ENCODE measurements around the gene WWTR1.

DNA sequence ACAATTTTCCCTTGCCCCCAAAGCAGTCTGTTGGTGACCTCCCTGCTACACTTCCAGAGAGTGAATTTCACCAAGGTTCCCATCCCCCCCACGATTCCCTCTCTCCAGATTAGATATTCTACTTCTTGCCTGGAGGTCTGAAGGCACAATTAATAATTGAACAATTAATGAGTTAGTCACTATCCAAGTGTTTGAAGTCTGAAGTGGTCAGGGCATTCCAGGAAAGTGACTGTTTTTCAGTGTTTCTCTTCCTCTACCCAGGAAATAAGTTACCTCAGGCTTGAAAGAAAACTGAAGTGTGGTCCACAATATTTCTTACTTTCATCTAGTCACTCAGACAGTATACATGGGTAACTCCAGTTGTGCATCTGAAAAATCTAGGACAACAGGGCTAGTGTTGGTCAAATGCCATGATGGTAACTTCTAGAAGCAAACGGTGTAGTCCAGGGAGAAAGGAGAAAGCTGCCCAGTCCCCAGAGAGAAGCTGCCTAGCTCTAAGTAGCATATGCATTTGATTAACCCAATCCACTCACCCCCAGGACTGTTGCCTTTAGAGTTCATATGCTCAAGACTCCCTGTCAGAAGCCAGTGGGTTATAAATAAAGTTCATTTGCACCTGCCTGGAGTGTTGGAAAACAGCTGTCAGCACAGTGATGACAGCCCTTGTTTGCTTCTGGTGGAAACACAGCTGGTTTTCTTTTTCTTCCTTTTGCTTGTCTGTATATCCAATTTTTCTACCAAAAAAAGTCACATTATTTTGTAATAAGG, 185.6 kb downstream of the WWTR1 start:
- TF ChIP-seq, protein P1, sequence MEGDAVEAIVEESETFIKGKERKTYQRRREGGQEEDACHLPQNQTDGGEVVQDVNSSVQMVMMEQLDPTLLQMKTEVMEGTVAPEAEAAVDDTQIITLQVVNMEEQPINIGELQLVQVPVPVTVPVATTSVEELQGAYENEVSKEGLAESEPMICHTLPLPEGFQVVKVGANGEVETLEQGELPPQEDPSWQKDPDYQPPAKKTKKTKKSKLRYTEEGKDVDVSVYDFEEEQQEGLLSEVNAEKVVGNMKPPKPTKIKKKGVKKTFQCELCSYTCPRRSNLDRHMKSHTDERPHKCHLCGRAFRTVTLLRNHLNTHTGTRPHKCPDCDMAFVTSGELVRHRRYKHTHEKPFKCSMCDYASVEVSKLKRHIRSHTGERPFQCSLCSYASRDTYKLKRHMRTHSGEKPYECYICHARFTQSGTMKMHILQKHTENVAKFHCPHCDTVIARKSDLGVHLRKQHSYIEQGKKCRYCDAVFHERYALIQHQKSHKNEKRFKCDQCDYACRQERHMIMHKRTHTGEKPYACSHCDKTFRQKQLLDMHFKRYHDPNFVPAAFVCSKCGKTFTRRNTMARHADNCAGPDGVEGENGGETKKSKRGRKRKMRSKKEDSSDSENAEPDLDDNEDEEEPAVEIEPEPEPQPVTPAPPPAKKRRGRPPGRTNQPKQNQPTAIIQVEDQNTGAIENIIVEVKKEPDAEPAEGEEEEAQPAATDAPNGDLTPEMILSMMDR (conservative IDR thresholded peaks at IDR 0.05; ENCODE audit: low read depth, low read length): no peak
- TF ChIP-seq, protein P2, sequence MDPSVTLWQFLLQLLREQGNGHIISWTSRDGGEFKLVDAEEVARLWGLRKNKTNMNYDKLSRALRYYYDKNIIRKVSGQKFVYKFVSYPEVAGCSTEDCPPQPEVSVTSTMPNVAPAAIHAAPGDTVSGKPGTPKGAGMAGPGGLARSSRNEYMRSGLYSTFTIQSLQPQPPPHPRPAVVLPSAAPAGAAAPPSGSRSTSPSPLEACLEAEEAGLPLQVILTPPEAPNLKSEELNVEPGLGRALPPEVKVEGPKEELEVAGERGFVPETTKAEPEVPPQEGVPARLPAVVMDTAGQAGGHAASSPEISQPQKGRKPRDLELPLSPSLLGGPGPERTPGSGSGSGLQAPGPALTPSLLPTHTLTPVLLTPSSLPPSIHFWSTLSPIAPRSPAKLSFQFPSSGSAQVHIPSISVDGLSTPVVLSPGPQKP (IDR thresholded peaks at IDR 0.05; ENCODE audit: borderline replicate concordance, low read depth, low read length): no peak

All from IMR-90 (cell line).